ENCODE measurements around the gene BET1.
"Not testable (repeated sequence)": the region's sequence is repeated elsewhere in the genome, so short reads cannot be mapped to it uniquely, and the experiment has no call there.

Gene BET1

GRCh38 chr7:94004024-94004951 lies at the start of gene BET1:
BET1 (minus strand) TSS chr7:94004355; CDS start chr7:94004216, 139 bp downstream.
- peak; percentile 89 for DNase-seq

GRCh38 chr7:94053532-94053931 lies 49.4 kb upstream of the BET1 start:
- no peak for DNase-seq

GRCh38 chr7:94052398-94053180 lies 48.4 kb upstream of the BET1 start:
- no peak for DNase-seq

GRCh38 chr7:94050046-94050445 lies 45.9 kb upstream of the BET1 start:
- no peak for DNase-seq

GRCh38 chr7:94049615-94050014 lies 45.5 kb upstream of the BET1 start:
- DNase-seq = no peak

GRCh38 chr7:94048755-94049154 lies 44.6 kb upstream of the BET1 start:
- no peak for DNase-seq

GRCh38 chr7:94047956-94048355 lies 43.8 kb upstream of the BET1 start:
- no peak for DNase-seq

GRCh38 chr7:94045581-94045980 lies 41.4 kb upstream of the BET1 start:
- DNase-seq = no peak

GRCh38 chr7:94044806-94045205 lies 40.7 kb upstream of the BET1 start:
- no peak for DNase-seq

- no peak for DNase-seq
Measured at GRCh38 chr7:94043299-94043698, 39.1 kb upstream of the BET1 start.

- no peak for DNase-seq
Measured at GRCh38 chr7:94042381-94042780, 38.2 kb upstream of the BET1 start.

- DNase-seq = no peak
Measured at GRCh38 chr7:94041529-94041928, 37.4 kb upstream of the BET1 start.

GRCh38 chr7:94040254-94040653 lies 36.1 kb upstream of the BET1 start:
- DNase-seq = no peak

GRCh38 chr7:94039368-94040035 lies 35.3 kb upstream of the BET1 start:
- DNase-seq = no peak

- DNase-seq = no peak
Measured at GRCh38 chr7:94031865-94032264, 27.7 kb upstream of the BET1 start.

- no peak for DNase-seq
Measured at GRCh38 chr7:94030634-94031033, 26.5 kb upstream of the BET1 start.

- DNase-seq = no peak
Measured at GRCh38 chr7:94029976-94030375, 25.8 kb upstream of the BET1 start.

- DNase-seq = no peak
Measured at GRCh38 chr7:94028768-94029167, 24.6 kb upstream of the BET1 start.

GRCh38 chr7:94026619-94027018 lies 22.5 kb upstream of the BET1 start:
- not testable (repeated sequence) for DNase-seq

GRCh38 chr7:94022550-94022949 lies 18.4 kb upstream of the BET1 start:
- DNase-seq = no peak

GRCh38 chr7:94016786-94017185 lies 12.6 kb upstream of the BET1 start:
- no peak for DNase-seq

- no peak for DNase-seq
Measured at GRCh38 chr7:94015538-94015937, 11.4 kb upstream of the BET1 start.

- DNase-seq = no peak
Measured at GRCh38 chr7:94012746-94013145, 8.6 kb upstream of the BET1 start.

Measured in activated gamma-delta T cell treated with Interleukin-2 at 50 U/mL for 16 hours (primary cell).